H1 (cell line): ENCODE measurements around the gene CCDC148. TPM values are rescaled to one million over a fixed set of nuclear protein-coding genes. Genes with fewer than 3 reads are reported as not detected.
A peak's percentile ranks its signal among the peaks of the same experiment; 100 is the strongest.

Source experiments
- CTCF ChIA-PET: fragments of 300-600 bp; sonication (Branson Sonifier 250); formaldehyde crosslinking; loops from one replicate; lab custom pipeline; 2021; ENCODE audit not compliant: partially characterized antibody; lab: Charles Lee
- POLR2A ChIA-PET: fragments of 300-600 bp; sonication (Branson Sonifier 250); formaldehyde crosslinking; loops from one replicate; lab custom pipeline; 2021; ENCODE audit warnings: inconsistent platforms; ENCODE audit not compliant: partially characterized antibody; lab: Charles Lee
- DNase-seq, 2 experiments: peaks; one replicate each; pipeline versions ENCODE4 v3.0.0 to v3.0.0-alpha.2; 2010 to 2022; ENCODE audit warnings: low spot score in 2 of 2, low read depth in 1 of 2, mixed read lengths in 1 of 2
- FAIRE-seq: peaks from 2 replicates; lab custom pipeline; 2011; peaks lifted over from hg19 to GRCh38; lab: Jason Lieb, UNC
- H2AFZ ChIP-seq: 2 replicates; pipeline ENCODE4 v1.8.1; 2012; ENCODE audit warnings: low read length, inconsistent platforms
- H2AK5ac ChIP-seq: 2 replicates; pipeline ENCODE4 v1.6.1; 2013; ENCODE audit warnings: low read depth, low read length
- H2BK120ac ChIP-seq: replicated peaks from 2 replicates; pipeline ENCODE3; 2013; ENCODE audit warnings: low read depth, low read length, inconsistent platforms
- H2BK12ac ChIP-seq: 2 replicates; pipeline ENCODE4 v1.6.1; 2013; ENCODE audit warnings: low read depth, low read length
- H2BK15ac ChIP-seq: 2 replicates; pipeline ENCODE4 v1.6.1; 2013; ENCODE audit warnings: low read length
- H2BK20ac ChIP-seq: 2 replicates; pipeline ENCODE4 v1.6.1; 2013; ENCODE audit warnings: low read length
- H2BK5ac ChIP-seq: 2 replicates; pipeline ENCODE4 v1.6.1; 2013; ENCODE audit warnings: low read depth, low read length
- H3K14ac ChIP-seq: 2 replicates; pipeline ENCODE4 v1.6.1; 2013; ENCODE audit warnings: inconsistent platforms; ENCODE audit not compliant: insufficient read length
- H3K18ac ChIP-seq: 2 replicates; pipeline ENCODE4 v1.6.1; 2013; ENCODE audit warnings: low read length; ENCODE audit errors: extremely low read depth
- H3K23ac ChIP-seq: 2 replicates; pipeline ENCODE4 v1.6.1; 2013; ENCODE audit warnings: inconsistent platforms; ENCODE audit not compliant: insufficient read length
- H3K23me2 ChIP-seq: 2 replicates; pipeline ENCODE4 v1.6.1; 2013; ENCODE audit warnings: low read depth, low read length
- H3K27ac ChIP-seq: 2 replicates; pipeline ENCODE4 v1.6.1; 2011; ENCODE audit warnings: low read depth, low read length, inconsistent platforms
- H3K27me3 ChIP-seq, 4 experiments: replicated peaks in 1 of 4; 1 replicate in 1 of 4; 2 replicates in 3 of 4; pipeline versions ENCODE4 v1.6.1 to v1.8.1; 2011 to 2013; ENCODE audit warnings: low read length in 3 of 4, mild to moderate bottlenecking in 3 of 4, inconsistent platforms in 2 of 4, mixed read lengths in 2 of 4, moderate library complexity in 1 of 4; ENCODE audit not compliant: control insufficient read depth in 3 of 4, insufficient read depth in 3 of 4; ENCODE audit errors: extremely low read depth in 1 of 4
- H3K36me3 ChIP-seq, 4 experiments: 2 replicates each; pipeline versions ENCODE4 v1.6.1 to v1.8.1; 2011 to 2013; ENCODE audit warnings: mild to moderate bottlenecking in 4 of 4, low read length in 3 of 4, moderate library complexity in 2 of 4, control low read depth in 1 of 4, inconsistent platforms in 1 of 4; ENCODE audit not compliant: insufficient read depth in 4 of 4, control insufficient read depth in 2 of 4
- H3K4ac ChIP-seq: replicated peaks from 2 replicates; pipeline ENCODE3; 2013; ENCODE audit warnings: low read length, low read depth, mixed read lengths, inconsistent platforms; ENCODE audit not compliant: insufficient read length
- H3K4me1 ChIP-seq, 4 experiments: replicated peaks in 1 of 4; 1 replicate in 1 of 4; 2 replicates in 3 of 4; pipeline versions ENCODE4 v1.6.1 to v1.8.1; 2011 to 2013; ENCODE audit warnings: low read length in 3 of 4, inconsistent platforms in 2 of 4, mixed read lengths in 1 of 4; ENCODE audit not compliant: insufficient read depth in 4 of 4, control insufficient read depth in 3 of 4
- H3K4me2 ChIP-seq, 2 experiments: 2 replicates each; pipeline versions ENCODE4 v1.6.1 to v1.8.1; 2011 to 2013; ENCODE audit warnings: low read depth in 2 of 2, low read length in 2 of 2, control low read depth in 1 of 2, inconsistent platforms in 1 of 2, mild to moderate bottlenecking in 1 of 2; ENCODE audit not compliant: insufficient read depth in 1 of 2
- H3K4me3 ChIP-seq, 4 experiments: fragments of 200-600, 300-600 bp in 1 of 4; sonication (generic), shearing (Covaris generic), sonication (Bioruptor Twin) in 1 of 4; 2 replicates each; pipeline versions ENCODE4 v1.5.1 to v1.8.1; 2011 to 2016; ENCODE audit warnings: low read length in 4 of 4, low read depth in 3 of 4, control low read depth in 2 of 4, inconsistent platforms in 2 of 4, mild to moderate bottlenecking in 2 of 4, mixed read lengths in 1 of 4, moderate library complexity in 1 of 4; ENCODE audit not compliant: insufficient read depth in 2 of 4; ENCODE audit errors: extremely low read depth in 1 of 4
- H3K56ac ChIP-seq: replicated peaks from 2 replicates; pipeline ENCODE3; 2013; ENCODE audit warnings: low read depth, mild to moderate bottlenecking, mixed read lengths, low read length, inconsistent platforms; ENCODE audit not compliant: insufficient read length
- H3K79me1 ChIP-seq: 2 replicates; pipeline ENCODE4 v1.6.1; 2013; ENCODE audit warnings: low read depth, low read length, control low read depth
- H3K79me2 ChIP-seq, 2 experiments: 2 replicates each; pipeline versions ENCODE4 v1.6.1 to v1.8.1; 2012 to 2013; ENCODE audit warnings: low read length in 2 of 2, mild to moderate bottlenecking in 2 of 2, inconsistent platforms in 1 of 2; ENCODE audit not compliant: insufficient read depth in 2 of 2, control insufficient read depth in 1 of 2
- H3K9ac ChIP-seq, 4 experiments: replicated peaks in 1 of 4; 1 replicate in 1 of 4; 2 replicates in 3 of 4; pipeline versions ENCODE4 v1.6.1 to v1.8.1; 2011 to 2013; ENCODE audit warnings: low read depth in 3 of 4, low read length in 3 of 4, control low read depth in 2 of 4, mild to moderate bottlenecking in 2 of 4, moderate library complexity in 2 of 4, inconsistent platforms in 1 of 4; ENCODE audit errors: extremely low read depth in 1 of 4
- H3K9me3 ChIP-seq, 2 experiments: 2 replicates each; pipeline versions ENCODE4 v1.6.1 to v1.8.1; 2012 to 2013; ENCODE audit warnings: mild to moderate bottlenecking in 2 of 2, moderate library complexity in 2 of 2, control low read depth in 1 of 2, inconsistent platforms in 1 of 2, low read depth in 1 of 2, low read length in 1 of 2, mixed read lengths in 1 of 2; ENCODE audit not compliant: insufficient read depth in 2 of 2
- H4K20me1 ChIP-seq, 2 experiments: replicated peaks in 1 of 2; 2 replicates each; pipeline versions ENCODE3 to v1.8.1; 2011 to 2013; ENCODE audit warnings: inconsistent platforms in 2 of 2, low read length in 2 of 2, mild to moderate bottlenecking in 1 of 2; ENCODE audit not compliant: insufficient read depth in 2 of 2, control insufficient read depth in 1 of 2
- H4K5ac ChIP-seq: 2 replicates; pipeline ENCODE4 v1.6.1; 2013; ENCODE audit warnings: low read length, low read depth, mixed read lengths, inconsistent platforms; ENCODE audit not compliant: insufficient read length
- H4K8ac ChIP-seq: 2 replicates; pipeline ENCODE4 v1.8.0; 2013; ENCODE audit warnings: mild to moderate bottlenecking, moderate library complexity, low read length, inconsistent platforms; ENCODE audit not compliant: insufficient read depth; ENCODE audit errors: extremely low read depth
- H4K91ac ChIP-seq: replicated peaks from 2 replicates; pipeline ENCODE3; 2013; ENCODE audit warnings: low read length, mixed read lengths, inconsistent platforms; ENCODE audit not compliant: insufficient read length
- ATF2 ChIP-seq: IDR thresholded peaks from 2 replicates; pipeline ENCODE4 v1.6.1; 2012; ENCODE audit warnings: low read length, inconsistent platforms
- CBX5 ChIP-seq: fragments of 300-800, 300-1000 bp; sonication (generic); IDR thresholded peaks from 2 replicates; pipeline ENCODE4 v1.7.1; 2016; ENCODE audit warnings: antibody characterized with exemption, low read length, low read depth
- CTBP2 ChIP-seq: IDR thresholded peaks from 2 replicates; pipeline ENCODE4 v1.7.0; 2011; ENCODE audit warnings: borderline replicate concordance, mild to moderate bottlenecking, moderate library complexity, mixed read lengths, low read length; ENCODE audit not compliant: insufficient read depth, insufficient read length
- JUND ChIP-seq: IDR thresholded peaks from 2 replicates; pipeline ENCODE4 v1.6.1; 2011; ENCODE audit warnings: mild to moderate bottlenecking, improper control_type of control experiment, low read length
- KDM5A ChIP-seq: fragments of 200-600 bp; IDR thresholded peaks from 2 replicates; pipeline ENCODE4 v1.7.1; 2012; ENCODE audit warnings: mild to moderate bottlenecking, low read length, inconsistent platforms, mixed read lengths
- MAFK ChIP-seq: IDR thresholded peaks from 2 replicates; pipeline ENCODE4 v1.6.1; 2012; ENCODE audit warnings: low read depth, mild to moderate bottlenecking, improper control_type of control experiment, low read length
- RAD21 ChIP-seq, 2 experiments: IDR thresholded peaks in 1 of 2; conservative IDR thresholded peaks in 1 of 2; 2 replicates each; pipeline ENCODE4 v1.6.1; 2011; ENCODE audit warnings: low read depth in 2 of 2, low read length in 2 of 2, improper control_type of control experiment in 1 of 2, inconsistent platforms in 1 of 2, mild to moderate bottlenecking in 1 of 2, moderate library complexity in 1 of 2
- SP4 ChIP-seq: IDR thresholded peaks from 2 replicates; pipeline ENCODE4 v1.6.1; 2012; ENCODE audit warnings: low read length, inconsistent platforms
- SUZ12 ChIP-seq: fragments of 200-600 bp; sonication (generic); IDR thresholded peaks from 2 replicates; pipeline ENCODE4 v1.6.1; 2012; ENCODE audit warnings: mild to moderate bottlenecking, inconsistent platforms, low read length, moderate library complexity, mixed read lengths
- TAF1 ChIP-seq: IDR thresholded peaks from 2 replicates; pipeline ENCODE4 v1.6.1; 2011; ENCODE audit warnings: mild to moderate bottlenecking, low read depth, low read length
- TAF7 ChIP-seq: optimal IDR thresholded peaks from 2 replicates; pipeline ENCODE3; 2011; ENCODE audit warnings: low read depth, mild to moderate bottlenecking, inconsistent platforms, low read length, moderate library complexity, borderline replicate concordance
- WGBS, 2 experiments: shearing (Covaris generic) in 1 of 2; methylation state at CpG; one replicate each; pipeline versions ENCODE4 v1.1.6 to v1.1.7; 2013 to 2015; ENCODE audit warnings: low lambda C conversion rate in 2 of 2, mixed read lengths in 2 of 2, inconsistent platforms in 1 of 2, low coverage in 1 of 2, missing lambda C conversion rate in 1 of 2; ENCODE audit not compliant: insufficient replicate concordance in 2 of 2, insufficient coverage in 1 of 2, insufficient read length in 1 of 2; ENCODE audit errors: extremely low coverage in 1 of 2, missing lambda C conversion rate in 1 of 2; 5-methylcytosine and 5-hydroxymethylcytosine counted together
- polyA plus RNA-seq, 7 experiments: library from polyadenylated mRNA; depleted of rRNA in 3 of 7; stranded (reverse) in 5 of 7; unstranded in 2 of 7; fragments of >200 nt in 5 of 7; fragments of 200-250 nt in 2 of 7; gene quantifications; 1 replicate in 5 of 7; 2 replicates in 1 of 7; 4 replicates in 1 of 7; pipeline versions ENCODE4 v1.2.1 to v1.2.3, GENCODE V29; 2011 to 2013; ENCODE audit warnings: missing spikeins in 2 of 7, mixed read lengths in 2 of 7
- total RNA-seq: library from RNA; stranded (reverse); fragmentation: NEBNext Ultra II Directional; extraction: Animal tissue kit (Norgen Biotek cat#: 25700); gene quantifications from 2 replicates; pipeline ENCODE4 v1.2.1, GENCODE V29; 2021

The CCDC148 gene
- total and polyA plus RNA-seq, 2 of the 8 experiments (the other 6 are each of a cell fraction or from before 2014, with no cell fraction given), result 0.45 to 1.3 TPM

GRCh38 chr2:158346032-158346431, 110.5 kb downstream of the CCDC148 start:
- Histone ChIP-seq H3K9me3 (no peaks in the 10 kb centered on the region), H4K5ac (no peak overlapping the region), H3K23me2 (no peaks in the 10 kb centered on the region), H4K8ac (no peak overlapping the region), H3K79me2 (no peaks in the 10 kb centered on the region), H2BK5ac (no peak overlapping the region), H3K14ac (no peak overlapping the region), H3K4ac (no peak overlapping the region), H4K20me1 (no peaks in the 10 kb centered on the region), H2BK12ac (no peak overlapping the region), H3K27ac (no peak overlapping the region), H3K27me3 (no peaks in the 10 kb centered on the region), H2BK15ac (no peak overlapping the region), H2AK5ac (0 out of 2 replicates have a peak overlapping the region, but pooled peaks have one; percentile 39), H3K18ac (no peak overlapping the region), H3K4me3 (no peak overlapping the region), H2BK20ac (no peak overlapping the region), H2AFZ (0 out of 2 replicates have a peak overlapping the region, but pooled peaks have one; percentile 37), H2BK120ac (no peak overlapping the region), H3K9ac (no peak overlapping the region), H3K4me1 (0 out of 7 replicates have a peak, but pooled peaks cover 0 to 2% (median 1%) of the 10 kb centered on the region in 4 experiments), H3K36me3 (no peaks in the 10 kb centered on the region), H3K23ac (no peak overlapping the region), H3K4me2 (no peak overlapping the region), H3K79me1 (no peaks in the 10 kb centered on the region), H4K91ac (no peak overlapping the region), H3K56ac (no peak overlapping the region)
- WGBS, 2 experiments, result 90% methylated on average over 2 of the region's 2 CpGs; no CpG with 5 or more reads in 1 of the 2 experiments
- ChIA-PET POLR2A (no interaction called here), CTCF (no interaction called here)
- TF ChIP-seq JUND (no peak), KDM5A (no peak), SUZ12 (no peak), CTBP2 (no peak), TAF1 (no peak), CBX5 (no peak), RAD21 (IDR thresholded peaks at IDR 0.05 in 1 of 2, conservative IDR thresholded peaks at IDR 0.05 in 1 of 2; ENCODE audit: low read depth in 2 of 2, low read length in 2 of 2) (no peak), MAFK (no peak), ATF2 (no peak), SP4 (no peak), TAF7 (no peak)
- FAIRE-seq (no peak), DNase-seq (no peak)
